DMS53 treated with DMSO at 0.1 percent for 48 hours (cell line): ENCODE measurements around the gene AMBRA1.

Experiments used
- DNase-seq: peaks from one replicate; lab custom pipeline; 2025; ENCODE audit not compliant: unreplicated experiment; lab: John Stamatoyannopoulos, UW

Gene AMBRA1

DNA sequence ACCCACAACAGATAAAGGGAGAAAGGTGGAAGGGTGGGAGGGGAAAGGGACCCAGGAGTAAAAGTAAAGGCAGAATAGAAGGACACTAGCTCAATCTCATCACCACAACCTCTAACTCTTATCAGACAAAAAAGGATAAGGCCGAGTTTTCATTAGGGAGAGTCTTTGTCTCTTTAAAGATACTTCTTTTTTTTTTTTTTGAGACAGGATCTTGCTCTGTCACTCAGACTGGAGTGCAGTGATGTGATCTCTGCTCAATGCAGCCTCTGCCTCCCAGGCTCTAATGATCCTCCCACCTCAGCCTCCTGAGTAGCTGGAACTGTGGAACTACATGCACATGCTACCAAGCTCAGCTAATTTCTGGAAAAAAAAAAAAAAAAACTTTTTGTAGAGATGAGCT lies 116.7 kb downstream of the AMBRA1 start:
- DNase-seq: no peak

DNA sequence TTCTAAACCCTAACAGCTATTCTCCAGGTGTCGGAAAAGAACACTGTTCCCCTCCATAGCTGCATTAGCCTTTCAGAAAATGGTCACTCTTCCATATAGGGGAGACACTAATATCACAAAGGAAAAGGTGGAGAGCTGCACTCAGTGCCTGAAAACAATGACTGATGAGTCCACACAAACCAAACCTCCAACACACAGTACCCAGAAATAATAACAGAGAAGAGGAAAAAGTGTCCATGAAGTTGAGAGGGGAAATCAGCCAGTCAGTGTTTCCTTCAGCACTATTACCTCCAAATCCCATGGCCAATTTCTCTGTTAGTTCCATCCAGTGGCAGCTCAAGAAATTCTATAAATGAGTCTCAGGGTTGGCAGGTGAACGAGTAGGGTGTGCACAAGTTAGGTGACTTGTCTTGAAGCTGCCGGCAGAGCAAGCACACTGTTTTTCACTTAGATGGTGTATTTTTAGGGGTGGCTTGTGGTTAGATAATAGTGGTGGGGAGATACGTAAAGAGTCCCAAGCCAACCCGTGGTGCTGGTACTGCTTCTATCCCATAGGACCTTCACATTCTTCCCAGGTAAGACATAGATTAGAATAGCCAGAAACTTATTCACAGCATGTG lies 117.8 kb downstream of the AMBRA1 start:
- no peak for DNase-seq

DNA sequence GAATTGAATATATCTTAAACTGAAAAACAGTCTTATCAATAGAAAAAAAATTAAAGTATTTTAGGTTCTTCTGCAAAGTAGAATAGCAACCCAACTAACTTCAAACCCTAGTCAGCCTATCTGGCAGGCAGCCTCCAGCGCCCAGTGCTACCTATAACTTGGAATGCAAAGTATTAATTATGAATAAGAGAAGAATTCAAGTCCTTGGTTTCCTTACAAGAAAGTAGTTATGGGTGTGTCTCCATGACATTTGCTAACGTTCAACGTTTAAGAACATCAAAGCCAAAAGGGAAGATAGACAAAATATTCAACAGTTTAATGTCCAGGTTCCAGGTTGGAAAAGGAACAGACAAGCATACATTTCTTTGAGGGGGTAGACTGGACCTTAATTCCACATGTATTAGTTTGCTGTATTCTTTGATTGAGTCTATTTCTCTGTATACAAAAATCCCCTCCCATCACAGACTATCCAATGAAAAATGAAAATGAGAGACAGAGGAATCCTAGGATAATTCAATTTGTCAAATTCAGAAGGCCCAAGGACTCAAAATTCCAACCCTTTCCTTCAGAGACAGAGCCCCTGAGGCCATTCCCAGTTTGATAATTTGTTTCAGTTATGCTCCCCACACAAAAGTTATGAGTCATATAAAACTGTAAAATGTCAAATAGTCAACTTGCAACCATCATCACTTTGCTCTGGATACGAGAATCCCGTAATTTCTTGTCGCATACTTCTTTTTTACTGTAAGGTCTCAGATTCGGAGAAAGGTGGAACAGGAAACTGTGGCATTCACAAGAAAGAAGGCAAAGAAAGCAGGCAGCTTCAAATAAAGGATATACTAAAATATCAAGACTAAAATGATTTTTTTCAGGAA lies 118.5 kb downstream of the AMBRA1 start:
- no peak for DNase-seq

DNA sequence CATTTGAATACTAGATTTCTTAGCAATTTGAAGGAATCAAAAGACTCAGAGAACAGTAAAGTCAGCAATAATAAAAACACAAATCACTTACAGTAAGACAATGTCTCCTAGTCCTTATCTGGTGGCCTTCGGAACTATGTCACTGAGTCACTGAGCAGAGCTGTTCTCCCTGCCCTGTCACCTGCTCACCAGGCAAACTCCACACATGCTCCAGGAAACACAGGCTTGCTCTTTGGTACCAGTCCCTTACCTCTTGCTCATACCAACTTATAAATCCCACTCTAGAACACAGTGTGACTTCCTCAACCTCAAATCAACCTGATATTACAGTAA lies 121.2 kb downstream of the AMBRA1 start:
- no peak for DNase-seq

DNA sequence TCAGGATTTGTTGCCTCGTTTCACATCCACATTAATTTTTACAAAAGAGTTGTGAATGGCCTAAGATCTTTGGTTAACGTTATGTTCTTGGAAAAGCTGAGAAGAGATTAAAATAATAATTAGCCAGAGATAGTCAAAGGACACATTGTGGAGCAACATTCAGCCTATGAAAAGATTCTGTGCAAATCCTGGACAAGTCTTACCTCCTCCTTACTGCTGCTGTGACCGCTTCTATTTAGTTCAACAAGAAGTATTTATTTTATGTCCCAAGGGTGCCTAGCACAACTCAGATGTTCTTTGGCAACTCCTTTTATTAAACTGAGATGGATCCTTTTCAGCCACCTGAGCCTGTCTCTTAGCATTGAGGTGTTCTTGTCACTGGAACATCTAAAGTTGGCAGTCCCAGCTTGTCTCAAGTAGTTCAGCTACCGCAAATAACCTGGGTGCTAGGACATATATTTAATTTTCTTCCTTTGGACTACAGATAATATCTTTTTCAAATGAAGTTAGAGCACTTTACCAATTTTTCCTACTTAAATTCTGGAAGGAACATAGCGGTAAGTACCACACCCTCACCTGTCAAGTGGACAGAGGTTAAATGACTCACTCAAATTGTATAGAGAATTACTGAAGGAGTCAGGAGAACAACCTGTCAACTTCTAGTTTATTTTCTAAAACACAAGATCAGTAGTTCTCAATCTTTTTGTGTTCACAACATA lies 121.7 kb downstream of the AMBRA1 start:
- no peak for DNase-seq

DNA sequence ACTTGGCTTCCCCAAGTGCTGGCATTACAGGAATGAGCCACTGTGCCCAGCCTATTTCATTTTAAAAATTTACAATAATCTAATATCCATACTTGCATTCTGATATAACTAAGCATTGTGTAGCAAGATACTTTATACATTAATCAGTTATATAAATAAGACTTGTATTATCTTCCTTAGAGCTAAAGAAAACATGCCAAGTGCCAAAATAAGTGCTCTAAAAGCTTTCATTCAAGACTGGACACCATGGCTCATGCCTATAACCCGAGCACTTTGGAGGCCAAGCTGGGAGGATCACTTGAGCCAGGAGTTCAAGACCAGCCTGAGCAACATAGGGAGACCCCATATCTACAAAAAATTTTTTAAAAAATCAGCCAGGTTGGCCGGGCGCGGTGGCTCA lies 123.9 kb downstream of the AMBRA1 start:
- DNase-seq: no peak

DNA sequence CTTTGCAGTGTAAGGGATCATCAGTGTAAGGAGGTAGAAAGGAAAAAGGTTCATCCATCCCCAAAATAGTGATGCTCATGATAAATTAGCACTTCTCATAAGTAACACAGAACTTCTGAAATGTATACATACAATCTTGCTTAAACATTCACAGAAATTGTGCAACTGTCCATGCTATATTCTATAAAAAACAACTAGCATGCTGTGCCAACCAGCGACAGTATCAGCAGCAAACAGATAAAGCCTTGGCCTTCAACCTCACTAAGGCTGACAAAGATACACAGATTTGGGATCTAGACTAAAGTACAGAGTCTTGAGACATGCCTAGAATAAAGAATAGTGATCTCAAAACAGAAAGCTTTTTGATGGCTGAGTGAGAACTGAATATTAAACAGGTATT lies 128.1 kb downstream of the AMBRA1 start:
- no peak for DNase-seq

DNA sequence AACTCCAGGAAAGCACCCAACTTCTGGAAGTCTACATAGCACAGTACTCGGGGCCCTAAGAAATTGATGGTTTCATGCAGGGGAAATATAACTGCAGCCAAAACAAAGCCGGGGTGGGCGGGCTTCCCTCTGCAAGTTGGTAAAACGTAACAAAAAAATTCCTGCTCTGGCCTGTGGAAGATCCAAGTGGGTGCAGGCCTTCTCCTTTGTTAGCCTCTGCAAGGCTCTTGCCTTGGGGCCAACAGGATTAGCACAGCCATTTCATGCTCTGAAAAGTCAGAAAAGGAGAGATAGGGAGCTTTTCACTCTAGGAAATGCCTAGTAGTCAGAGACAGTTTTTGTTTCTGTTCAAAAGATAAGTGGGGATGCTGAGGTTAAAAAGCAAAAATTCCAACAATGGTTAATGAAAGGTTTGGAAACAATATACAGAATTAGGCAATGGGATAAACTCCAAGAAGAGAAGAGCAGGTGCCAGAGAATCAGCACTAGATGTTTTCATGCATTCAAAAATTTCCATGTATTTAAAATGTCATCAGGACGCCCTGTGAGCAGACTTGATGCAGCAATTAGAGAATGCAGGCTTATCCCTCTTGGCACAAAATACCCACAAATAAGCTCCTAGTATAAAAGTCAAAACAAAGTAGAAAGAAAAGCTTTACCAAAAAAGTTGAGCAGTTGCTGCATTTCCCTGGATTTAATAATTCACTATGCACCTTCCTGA lies 130.0 kb downstream of the AMBRA1 start:
- DNase-seq: no peak

DNA sequence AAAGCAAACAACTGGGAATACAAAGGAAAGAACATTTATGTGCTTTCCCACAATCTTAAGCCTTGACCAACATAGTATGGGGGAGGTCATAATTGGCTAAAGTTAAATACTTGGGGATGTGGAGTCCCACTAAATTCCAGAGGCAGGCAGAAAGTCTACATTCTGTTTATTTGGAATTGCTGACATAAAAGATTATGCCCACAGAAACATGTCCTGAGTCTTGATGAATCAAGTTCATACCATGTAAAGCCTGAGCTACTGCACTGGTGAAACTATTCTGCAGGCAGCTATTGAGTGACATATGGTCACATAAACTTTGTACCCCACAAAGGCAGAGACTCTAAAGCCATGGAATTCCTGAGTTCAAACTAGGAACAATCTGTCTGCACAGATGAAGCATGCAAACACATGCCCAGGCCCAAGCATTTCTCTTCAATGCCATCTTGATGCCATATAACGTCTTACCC lies 132.3 kb downstream of the AMBRA1 start:
- no peak for DNase-seq

DNA sequence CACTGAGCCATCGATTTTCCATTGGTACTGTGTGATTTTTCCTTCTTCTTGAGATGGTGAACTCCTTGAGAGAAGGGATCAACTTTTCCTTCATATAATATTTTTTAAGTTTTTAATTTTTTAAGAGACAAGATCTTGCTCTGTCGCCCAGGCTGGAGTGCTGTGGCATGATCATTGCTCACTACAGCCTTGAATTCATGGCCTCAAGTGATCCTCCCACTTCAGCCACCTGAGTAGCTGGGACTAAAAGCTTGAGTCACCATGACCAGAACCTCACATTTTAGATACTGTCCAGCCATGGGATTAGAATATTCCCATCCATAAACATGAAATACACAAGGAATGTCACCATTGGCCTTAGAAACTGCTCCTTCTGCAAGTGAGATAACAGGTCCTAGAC lies 135.3 kb downstream of the AMBRA1 start:
- DNase-seq: no peak

DNA sequence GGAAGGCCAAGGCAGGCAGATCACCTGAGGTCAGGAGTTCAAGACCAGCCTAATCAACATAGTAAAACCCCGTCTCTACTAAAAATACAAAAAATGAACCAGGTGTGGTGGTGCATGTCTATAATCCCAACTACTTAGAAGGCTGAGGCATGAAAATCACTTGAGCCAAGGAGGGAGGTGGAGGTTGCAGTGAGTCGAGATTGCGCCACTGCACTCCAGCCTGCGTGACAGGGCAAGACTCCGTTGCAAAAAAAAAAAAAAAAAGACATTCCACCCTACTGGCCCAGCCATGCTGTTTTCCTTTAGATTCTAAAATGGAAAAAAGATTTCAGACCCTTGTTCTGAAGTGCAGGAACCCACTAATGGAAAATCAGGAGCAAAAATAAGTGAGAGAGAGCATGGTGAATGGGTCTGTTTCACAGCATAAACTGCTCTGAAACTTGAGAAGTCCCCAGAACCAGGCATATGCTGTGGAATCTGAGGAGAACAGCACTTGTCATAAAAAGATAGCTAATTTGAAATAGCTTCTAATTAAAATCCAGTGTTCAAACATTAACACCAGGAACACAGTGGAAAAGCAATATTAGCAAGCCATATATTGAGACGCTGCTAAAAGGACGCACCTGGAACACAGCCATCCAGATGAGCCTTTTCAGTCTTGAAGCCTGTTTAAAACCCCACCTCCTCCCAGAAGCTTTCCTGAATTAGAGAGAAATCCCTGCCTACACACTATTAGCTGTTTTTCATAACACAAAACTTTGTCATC lies 136.0 kb downstream of the AMBRA1 start:
- DNase-seq: no peak

DNA sequence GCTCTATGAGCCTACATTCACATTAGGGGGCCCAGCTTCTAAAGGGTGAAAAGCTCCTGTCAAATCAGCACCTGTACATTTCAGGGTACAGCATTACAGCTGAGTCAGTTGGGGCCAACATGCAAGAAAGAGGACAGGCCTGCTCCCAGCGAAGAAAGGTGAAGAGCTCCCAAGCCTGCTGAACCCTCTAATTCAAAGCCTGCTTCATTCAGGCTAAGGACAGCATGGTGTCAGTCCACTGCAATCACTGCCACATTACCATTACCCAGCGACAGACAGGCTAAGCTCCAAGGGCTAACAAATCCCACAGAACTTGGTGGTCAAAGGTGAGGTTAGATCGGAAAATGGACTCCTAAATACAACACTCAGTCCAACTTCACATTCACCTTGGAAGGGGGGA lies 136.8 kb downstream of the AMBRA1 start:
- no peak for DNase-seq

DNA sequence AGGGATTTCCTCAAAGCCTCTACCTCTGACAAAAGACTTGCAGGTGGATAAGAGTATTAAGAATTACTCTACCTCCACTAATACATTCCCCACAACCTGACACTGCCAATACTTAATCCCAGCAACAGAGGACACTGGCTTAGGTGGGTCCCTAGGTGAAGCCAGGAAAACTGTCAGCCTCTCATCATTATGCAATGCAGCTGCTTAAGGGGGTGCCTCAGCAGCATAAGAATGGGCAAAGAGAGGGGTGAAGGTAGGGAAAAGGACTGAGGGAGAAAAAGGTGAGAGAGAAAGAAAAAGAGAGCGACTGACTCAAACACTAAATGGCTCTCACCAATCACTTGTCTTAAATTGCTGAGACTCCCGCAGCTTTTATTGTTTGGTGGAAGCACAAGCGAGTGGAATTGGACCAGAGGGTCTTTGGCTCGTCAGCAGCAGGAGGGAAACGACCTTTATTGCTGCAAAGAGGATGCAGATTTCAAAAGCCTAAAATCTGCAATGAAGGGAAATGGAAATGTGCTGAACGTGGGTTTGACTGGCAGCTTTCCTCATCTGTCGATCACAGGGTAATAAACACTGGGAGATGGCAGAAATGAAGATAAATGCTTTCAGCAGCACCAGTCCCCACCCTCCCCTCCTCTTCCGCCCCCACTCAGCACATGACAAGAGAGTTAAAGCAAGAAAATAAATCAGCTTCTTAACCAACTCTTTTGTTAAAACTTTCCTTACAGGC lies 137.4 kb downstream of the AMBRA1 start:
- no peak for DNase-seq

DNA sequence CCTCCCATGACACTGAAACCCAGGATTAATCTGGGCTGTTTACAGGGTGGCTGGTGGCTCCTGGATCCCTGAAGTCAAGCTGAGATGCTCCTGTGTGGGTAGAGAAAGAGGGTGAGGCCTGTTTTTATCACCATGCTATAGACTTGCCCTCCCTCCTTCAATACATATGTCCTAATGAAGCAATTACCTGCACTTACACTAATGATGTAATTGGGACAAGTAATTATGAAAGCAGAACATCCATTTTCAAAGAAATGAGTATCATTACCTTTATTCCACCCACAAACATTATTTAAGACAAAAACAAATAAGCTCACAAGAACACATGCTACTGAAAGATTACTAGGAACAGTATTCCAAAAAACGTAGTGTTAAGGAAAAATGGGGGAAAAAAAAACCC lies 138.0 kb downstream of the AMBRA1 start:
- DNase-seq: no peak

DNA sequence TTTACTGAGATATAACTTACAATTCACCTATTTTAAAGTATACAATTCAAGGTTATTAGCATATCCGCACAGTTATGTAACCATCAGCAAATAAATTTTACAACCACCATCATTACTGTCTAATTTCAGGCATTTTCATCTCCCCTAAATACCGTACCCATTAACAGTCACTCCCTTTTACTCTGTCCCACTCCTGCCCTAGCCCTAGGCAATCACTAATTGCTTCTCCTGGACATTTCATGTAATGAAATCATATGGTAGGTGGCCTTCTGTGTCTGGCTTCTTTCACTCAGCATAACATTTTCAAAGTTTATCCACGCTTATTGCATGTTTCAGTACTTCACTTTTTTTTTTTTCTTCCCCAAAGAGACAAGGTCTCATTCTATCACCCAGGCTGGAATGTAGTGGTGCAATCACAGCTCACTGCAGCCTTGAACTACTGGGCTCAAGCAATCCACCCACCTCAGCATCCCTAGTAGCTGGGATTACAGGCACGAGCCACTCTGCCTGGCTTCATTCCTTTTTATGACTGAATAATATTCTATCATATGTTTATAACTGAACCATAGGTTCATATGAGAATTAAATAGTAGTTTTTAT lies 140.8 kb downstream of the AMBRA1 start:
- DNase-seq: no peak

DNA sequence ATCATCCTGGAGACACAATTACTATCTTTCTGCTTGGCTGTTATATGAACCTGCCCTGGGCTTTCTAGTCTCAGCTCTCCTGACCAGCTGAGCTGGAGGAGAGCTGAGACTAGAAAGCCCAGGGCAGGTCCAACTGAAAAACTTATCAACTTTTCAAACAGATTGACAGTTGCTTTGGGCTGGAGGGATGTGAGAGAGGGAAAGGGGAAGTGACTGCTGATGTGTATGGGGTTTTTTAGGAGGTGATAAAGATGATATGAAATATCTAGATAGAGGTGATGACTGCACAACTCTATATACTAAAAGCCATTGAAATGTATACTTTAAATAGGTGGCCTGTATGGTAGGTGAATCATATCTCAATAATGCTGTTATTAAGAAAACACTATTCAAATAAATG lies 142.1 kb downstream of the AMBRA1 start:
- DNase-seq: no peak

DNA sequence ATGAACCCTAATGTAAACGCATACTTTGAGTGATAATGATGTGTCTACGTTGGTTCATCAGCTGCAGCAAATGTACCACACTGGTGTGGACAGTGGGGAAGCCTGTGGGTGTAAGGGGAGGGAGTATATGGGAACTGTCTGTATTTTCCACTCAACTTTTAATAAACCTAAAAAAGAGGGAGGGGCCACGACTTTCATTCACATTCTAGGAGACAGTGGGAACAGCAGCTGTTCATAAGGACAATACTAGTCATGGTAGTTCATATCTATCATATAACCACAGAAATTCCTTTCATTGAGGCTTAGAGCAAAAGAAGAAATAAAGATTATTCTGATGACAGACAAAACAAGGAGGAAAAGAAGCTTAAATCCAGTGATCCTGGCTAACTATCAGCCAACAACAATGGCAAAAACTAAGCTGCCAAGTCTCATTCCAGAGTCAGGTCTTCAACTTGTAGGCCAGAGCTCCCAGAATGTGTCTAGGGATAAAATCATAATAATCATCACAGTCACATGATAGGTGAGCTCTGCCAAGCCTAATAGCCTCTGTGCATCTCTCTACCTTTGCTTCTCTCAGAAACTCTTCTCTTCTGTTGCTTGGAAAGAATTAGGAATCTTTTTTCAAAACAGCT lies 142.9 kb downstream of the AMBRA1 start:
- DNase-seq: no peak

DNA sequence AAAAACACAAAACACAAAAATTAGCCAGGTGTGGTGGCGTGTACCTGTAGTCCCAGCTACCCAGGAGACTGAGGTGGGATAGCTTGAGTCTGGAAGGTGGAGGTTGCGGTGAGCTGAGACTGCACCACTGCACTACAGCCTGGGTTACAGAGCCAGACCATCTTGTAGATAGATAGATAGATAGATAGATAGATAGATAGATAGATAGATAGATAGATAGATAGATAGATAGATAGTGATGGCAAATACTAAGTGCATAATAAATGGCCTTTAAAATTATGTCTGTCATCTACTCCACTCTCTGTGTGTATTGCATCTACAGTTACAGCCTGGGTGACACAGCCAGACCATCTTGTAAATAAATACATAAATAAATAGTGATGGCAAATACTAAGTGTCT lies 146.3 kb downstream of the AMBRA1 start:
- DNase-seq: no peak
